Measurements from ENCODE around the gene SPG11.
"Not testable (repeated sequence)": the region's sequence is repeated elsewhere in the genome, so short reads cannot be mapped to it uniquely, and the experiment has no call there.

Gene SPG11

GRCh38 chr15:44663410-44664308, at the start of gene SPG11:
SPG11 (minus strand) TSS chr15:44663662; CDS start chr15:44663647, 15 bp downstream.
- peak; percentile 92 for DNase-seq (ENCODE audit: low read depth, low spot score)

DNA sequence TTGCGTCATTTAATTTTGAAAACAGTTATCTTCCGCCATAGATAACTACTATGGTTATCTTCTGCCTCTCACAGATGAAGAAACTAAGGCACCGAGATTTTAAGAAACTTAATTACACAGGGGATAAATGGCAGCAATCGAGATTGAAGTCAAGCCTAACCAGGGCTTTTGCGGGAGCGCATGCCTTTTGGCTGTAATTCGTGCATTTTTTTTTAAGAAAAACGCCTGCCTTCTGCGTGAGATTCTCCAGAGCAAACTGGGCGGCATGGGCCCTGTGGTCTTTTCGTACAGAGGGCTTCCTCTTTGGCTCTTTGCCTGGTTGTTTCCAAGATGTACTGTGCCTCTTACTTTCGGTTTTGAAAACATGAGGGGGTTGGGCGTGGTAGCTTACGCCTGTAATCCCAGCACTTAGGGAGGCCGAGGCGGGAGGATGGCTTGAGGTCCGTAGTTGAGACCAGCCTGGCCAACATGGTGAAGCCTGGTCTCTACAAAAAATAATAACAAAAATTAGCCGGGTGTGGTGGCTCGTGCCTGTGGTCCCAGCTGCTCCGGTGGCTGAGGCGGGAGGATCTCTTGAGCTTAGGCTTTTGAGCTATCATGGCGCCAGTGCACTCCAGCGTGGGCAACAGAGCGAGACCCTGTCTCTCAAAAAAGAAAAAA, 49.0 kb upstream of the SPG11 start:
- DNase-seq (ENCODE audit: low read depth, low spot score): peak; percentile 50

- DNase-seq (ENCODE audit: low read depth, low spot score): no peak
These were observed 48.4 kb upstream of the SPG11 start for GRCh38 chr15:44711743-44712345.

- peak; percentile 95 for DNase-seq (ENCODE audit: low read depth, low spot score)
These were observed 47.8 kb upstream of the SPG11 start, which contains the start of the genes B2M and PATL2 for GRCh38 chr15:44711096-44711742. B2M (plus strand) TSS chr15:44711517; CDS start chr15:44711547, 30 bp downstream. PATL2 (minus strand) TSS chr15:44711323; CDS start chr15:44676490, 34,833 bp downstream.

- DNase-seq (ENCODE audit: low read depth, low spot score): no peak
These were observed 47.0 kb upstream of the SPG11 start for GRCh38 chr15:44710236-44711095.

- no peak for DNase-seq (ENCODE audit: low read depth, low spot score)
These were observed 43.6 kb upstream of the SPG11 start for GRCh38 chr15:44706946-44707636.

GRCh38 chr15:44706401-44706800, 42.9 kb upstream of the SPG11 start:
- DNase-seq (ENCODE audit: low read depth, low spot score): no peak

DNA sequence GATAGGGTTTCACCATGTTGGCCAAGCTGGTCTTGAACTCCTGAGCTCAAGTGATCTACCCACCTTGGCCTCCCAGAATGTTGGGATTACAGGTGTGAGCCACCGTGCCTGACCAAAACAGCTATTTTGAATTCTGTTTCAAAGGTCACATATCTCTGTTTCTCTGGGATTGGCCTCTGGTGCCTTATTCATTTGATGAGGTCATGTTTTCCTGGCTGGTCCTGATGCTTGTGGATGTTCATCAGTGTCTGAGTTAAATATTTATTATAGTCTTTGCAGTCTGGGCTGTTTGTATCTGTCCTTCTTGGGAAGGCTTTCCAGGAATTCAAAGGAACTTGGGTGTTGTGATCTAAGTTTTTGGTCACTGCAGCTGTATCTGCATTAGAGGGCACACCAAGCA, 42.5 kb upstream of the SPG11 start:
- DNase-seq (ENCODE audit: low read depth, low spot score): no peak

GRCh38 chr15:44700676-44701075, 37.2 kb upstream of the SPG11 start:
- not testable (repeated sequence) for DNase-seq (ENCODE audit: low read depth, low spot score)

- DNase-seq (ENCODE audit: low read depth, low spot score): no peak
These were observed 35.2 kb upstream of the SPG11 start for GRCh38 chr15:44698641-44699040.

- no peak for DNase-seq (ENCODE audit: low read depth, low spot score)
These were observed 33.6 kb upstream of the SPG11 start for GRCh38 chr15:44697014-44697413.

- no peak for DNase-seq (ENCODE audit: low read depth, low spot score)
These were observed 31.8 kb upstream of the SPG11 start for GRCh38 chr15:44695294-44695693.

- no peak for DNase-seq (ENCODE audit: low read depth, low spot score)
These were observed 31.0 kb upstream of the SPG11 start for GRCh38 chr15:44694416-44694815.

DNA sequence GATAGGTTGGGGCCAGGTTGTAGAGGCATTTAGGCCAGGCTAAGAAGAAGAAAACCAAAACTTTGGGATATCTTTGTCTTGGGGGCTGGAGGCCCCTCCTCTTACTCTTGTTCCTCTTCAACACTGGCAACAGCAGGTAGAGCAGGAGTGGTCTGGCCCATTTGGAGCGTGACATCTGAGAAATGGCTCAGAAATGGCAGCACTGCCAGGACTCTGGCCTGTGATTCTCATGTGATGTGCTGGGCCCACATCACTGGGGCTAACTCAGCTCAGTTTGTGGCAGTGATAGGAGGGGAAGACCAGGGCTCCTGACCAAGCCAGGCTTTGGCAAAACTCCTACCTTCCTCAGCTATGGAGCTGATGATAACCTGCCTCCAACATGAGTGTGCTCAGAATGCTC, 29.2 kb upstream of the SPG11 start:
- DNase-seq (ENCODE audit: low read depth, low spot score): no peak

DNA sequence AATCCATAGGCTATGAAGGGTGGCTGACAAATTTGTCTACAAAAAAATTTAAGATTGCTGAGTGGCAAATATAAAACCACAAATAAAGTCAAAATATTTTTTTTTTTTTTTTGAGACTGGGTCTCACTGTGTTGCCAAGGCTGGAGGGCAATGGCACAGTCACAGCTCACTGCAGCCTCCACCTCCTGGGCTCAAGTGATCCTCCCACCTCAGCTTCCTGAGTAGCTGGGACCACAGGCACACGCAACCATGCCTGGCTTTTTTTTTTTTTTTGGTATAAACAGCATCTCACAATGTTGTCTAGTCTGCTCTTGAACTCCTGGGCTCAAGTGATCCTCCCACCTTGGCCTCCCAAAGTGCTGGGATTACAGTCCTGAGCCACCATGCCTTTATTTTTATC, 26.8 kb upstream of the SPG11 start:
- DNase-seq (ENCODE audit: low read depth, low spot score): not testable (repeated sequence)

GRCh38 chr15:44689318-44689717, 25.9 kb upstream of the SPG11 start:
- DNase-seq (ENCODE audit: low read depth, low spot score): not testable (repeated sequence)

DNA sequence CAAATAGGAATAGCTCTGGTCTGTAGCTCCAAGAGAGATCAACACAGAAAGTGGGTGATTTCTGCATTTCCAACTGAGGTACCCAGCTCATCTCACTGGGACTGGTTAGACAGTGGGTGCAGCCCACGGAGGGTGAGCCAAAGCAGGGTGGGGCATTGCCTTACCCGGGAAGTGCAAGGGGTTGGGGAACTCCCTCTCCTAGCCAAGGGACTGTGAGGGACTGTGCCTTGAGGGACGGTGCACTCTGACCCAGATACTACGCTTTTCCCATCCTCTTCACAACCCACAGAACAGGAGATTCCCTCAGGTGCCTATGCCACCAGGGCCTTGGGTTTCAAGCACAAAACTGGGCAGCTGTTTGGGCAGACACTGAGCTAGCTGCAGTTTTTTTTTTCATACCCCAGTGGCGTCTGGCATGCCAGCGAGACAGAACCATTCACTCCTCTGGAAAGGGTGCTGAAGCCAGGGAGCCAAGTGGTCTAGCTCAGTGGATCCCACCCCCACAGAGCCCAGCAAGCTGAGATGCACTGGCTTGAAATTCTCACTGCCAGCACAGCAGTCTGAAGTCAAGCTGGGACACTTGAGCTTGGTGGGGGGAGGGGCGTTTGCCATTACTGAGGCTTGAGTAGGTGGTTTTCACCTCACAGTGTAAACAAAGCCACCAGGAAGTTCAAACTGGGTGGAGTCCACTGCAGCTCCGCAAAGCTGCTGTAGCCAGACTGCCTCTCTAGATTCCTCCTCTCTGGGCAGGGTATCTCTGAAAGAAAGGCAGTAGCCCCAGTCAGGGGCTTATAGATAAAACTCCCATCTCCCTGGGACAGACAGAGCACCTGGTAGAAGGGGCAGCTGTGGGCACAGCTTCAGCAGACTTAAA, 19.6 kb upstream of the SPG11 start:
- peak; percentile 55 for DNase-seq (ENCODE audit: low read depth, low spot score)

DNA sequence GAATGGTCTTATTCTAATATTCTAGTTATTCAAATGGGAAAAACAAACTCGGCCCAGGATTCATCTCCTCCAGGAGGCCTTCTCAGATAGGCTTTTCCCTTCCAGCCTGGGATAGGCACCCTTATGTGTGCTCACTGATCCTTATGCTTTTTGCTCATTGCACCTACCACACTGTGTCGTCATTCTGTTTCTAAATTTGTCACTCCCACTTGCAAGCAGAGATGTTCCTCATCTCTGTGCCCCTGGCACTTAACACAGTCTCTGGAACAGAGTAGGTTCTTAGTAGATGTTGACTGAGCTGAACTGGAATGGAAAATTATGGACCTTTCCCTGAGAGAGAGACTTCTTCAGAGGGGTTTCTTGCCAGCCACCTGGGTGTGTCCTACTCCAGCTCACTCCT, 18.7 kb upstream of the SPG11 start:
- no peak for DNase-seq (ENCODE audit: low read depth, low spot score)

DNA sequence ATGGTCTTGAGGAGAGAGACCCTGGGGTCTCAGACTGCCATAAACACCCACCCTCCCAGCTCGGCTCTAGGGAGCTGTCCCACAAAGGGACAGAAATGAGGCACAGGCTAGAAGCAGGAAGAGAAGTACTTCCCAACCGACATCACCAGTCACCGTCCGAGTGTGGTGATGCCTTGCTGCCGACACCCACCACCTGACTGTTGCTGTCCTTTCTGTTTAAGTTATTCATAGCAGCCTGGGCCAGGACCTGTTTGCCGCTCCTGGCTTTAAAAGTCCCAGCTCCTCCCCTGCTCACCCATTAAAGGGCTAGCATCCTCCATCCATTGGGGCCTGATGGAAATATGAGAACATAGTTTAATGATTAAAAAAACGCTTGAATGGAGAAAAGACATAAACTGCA, 13.2 kb upstream of the SPG11 start:
- no peak for DNase-seq (ENCODE audit: low read depth, low spot score)
